GM23338 (cell line): ENCODE measurements around the gene MYLK3. TPM values are rescaled to one million over a fixed set of nuclear protein-coding genes. Genes with fewer than 3 reads are reported as not detected.
"Not testable (repeated sequence)": the region's sequence is repeated elsewhere in the genome, so short reads cannot be mapped to it uniquely, and the experiment has no call there.

Experiments
- ATAC-seq: fragments of 200-7000 bp; cut with Tn5 transposase; 3 replicates; pipeline ENCODE4 v1.9.1; 2020
- DNase-seq: peaks from one replicate; pipeline ENCODE4 v3.0.0-alpha.2; 2015; ENCODE audit warnings: low spot score
- H2AFZ ChIP-seq: fragments of 200-600 bp; sonication (generic); 2 replicates; pipeline ENCODE4 v1.8.0; 2016; ENCODE audit warnings: antibody characterized with exemption, mild to moderate bottlenecking, moderate library complexity
- H3F3A ChIP-seq: fragments of 200-600 bp; sonication (generic); replicated peaks from 2 replicates; pipeline ENCODE4 v1.8.0; 2017; ENCODE audit warnings: antibody characterized with exemption, mixed run types, low read depth
- H3K27ac ChIP-seq: fragments of 200-600 bp; sonication (generic); 2 replicates; pipeline ENCODE4 v1.6.1; 2016; ENCODE audit warnings: low read depth
- H3K27me3 ChIP-seq: fragments of 200-600 bp; sonication (generic); 2 replicates; pipeline ENCODE4 v1.8.0; 2016; ENCODE audit warnings: mild to moderate bottlenecking, mixed run types, moderate library complexity; ENCODE audit not compliant: insufficient read depth
- H3K36me3 ChIP-seq: fragments of 200-600 bp; sonication (generic); 2 replicates; pipeline ENCODE4 v1.8.0; 2016; ENCODE audit warnings: mild to moderate bottlenecking; ENCODE audit not compliant: insufficient read depth
- H3K4me1 ChIP-seq: fragments of 200-600 bp; sonication (generic); 2 replicates; pipeline ENCODE4 v1.8.0; 2016; ENCODE audit warnings: mild to moderate bottlenecking, moderate library complexity; ENCODE audit not compliant: insufficient read depth
- H3K4me2 ChIP-seq: fragments of 200-600 bp; sonication (generic); 2 replicates; pipeline ENCODE4 v1.7.1; 2017; ENCODE audit warnings: mixed run types
- H3K4me3 ChIP-seq: fragments of 200-600 bp; sonication (generic); 2 replicates; pipeline ENCODE4 v1.6.1; 2016; ENCODE audit warnings: mixed run types
- H3K79me2 ChIP-seq: fragments of 200-600 bp; sonication (generic); replicated peaks from 2 replicates; pipeline ENCODE4 v1.8.0; 2017; ENCODE audit warnings: mild to moderate bottlenecking; ENCODE audit not compliant: insufficient read depth
- H3K9me2 ChIP-seq: fragments of 200-600 bp; sonication (generic); 2 replicates; pipeline ENCODE4 v1.8.0; 2017; ENCODE audit not compliant: insufficient read depth
- H4K20me1 ChIP-seq: fragments of 200-600 bp; sonication (generic); replicated peaks from 2 replicates; pipeline ENCODE4 v1.8.0; 2017; ENCODE audit warnings: mild to moderate bottlenecking; ENCODE audit not compliant: insufficient read depth
- H3K27ac Mint-ChIP-seq: 2 replicates; pipeline ENCODE4 v1.8.0; 2020; ENCODE audit warnings: inconsistent platforms, mild to moderate bottlenecking, moderate library complexity, mixed read lengths
- H3K27me3 Mint-ChIP-seq: 3 replicates; pipeline ENCODE4 v1.8.0; 2022; ENCODE audit warnings: low read depth, mild to moderate bottlenecking, moderate library complexity, mixed read lengths, inconsistent platforms; ENCODE audit not compliant: insufficient read depth, poor library complexity
- H3K36me3 Mint-ChIP-seq: 3 replicates; pipeline ENCODE4 v1.8.0; 2021; ENCODE audit warnings: low read depth, mild to moderate bottlenecking, inconsistent platforms, moderate library complexity, mixed read lengths
- H3K4me1 Mint-ChIP-seq: 3 replicates; pipeline ENCODE4 v1.8.0; 2020; ENCODE audit warnings: mild to moderate bottlenecking, inconsistent platforms, mixed read lengths
- H3K4me3 Mint-ChIP-seq: 3 replicates; pipeline ENCODE4 v1.8.0; 2021; ENCODE audit warnings: moderate library complexity, mild to moderate bottlenecking, inconsistent platforms, mixed read lengths
- H3K9me3 Mint-ChIP-seq: 3 replicates; pipeline ENCODE4 v1.8.0; 2020; ENCODE audit warnings: moderate library complexity, mild to moderate bottlenecking, inconsistent platforms, mixed read lengths
- CTCF ChIP-seq, 2 experiments: fragments of 200-600 bp in 1 of 2; sonication (generic) in 1 of 2; conservative IDR thresholded peaks; 2 replicates each; pipeline versions ENCODE4 v1.5.1 to v1.6.1; 2016 to 2017; ENCODE audit warnings: antibody characterized with exemption in 2 of 2, low read depth in 2 of 2, mild to moderate bottlenecking in 2 of 2, moderate library complexity in 1 of 2
- EZH2phosphoT487 ChIP-seq: fragments of 200-600 bp; sonication (generic); IDR thresholded peaks from one replicate; pipeline ENCODE4 v1.8.1; 2018; ENCODE audit warnings: antibody characterized with exemption; ENCODE audit not compliant: unreplicated experiment
- JUNB ChIP-seq: IDR thresholded peaks from one replicate; pipeline ENCODE4 v1.6.1; 2016; ENCODE audit warnings: antibody characterized with exemption; ENCODE audit not compliant: unreplicated experiment
- NANOG ChIP-seq: IDR thresholded peaks from 2 replicates; pipeline ENCODE4 v1.6.1; 2016; ENCODE audit warnings: antibody characterized with exemption, borderline replicate concordance
- POLR2AphosphoS5 ChIP-seq: IDR thresholded peaks from 2 replicates; pipeline ENCODE4 v1.6.1; 2016; ENCODE audit warnings: antibody characterized with exemption, low read depth
- ZNF114 ChIP-seq: fragments of 250-450 bp; sonication (Bioruptor Pico); IDR thresholded peaks from 2 replicates; pipeline ENCODE4 v1.5.0; 2020; ENCODE audit warnings: mild to moderate bottlenecking, moderate library complexity
- ZNF331 ChIP-seq: fragments of 250-450 bp; sonication (Bioruptor Pico); IDR thresholded peaks from 2 replicates; pipeline ENCODE4 v1.5.0; 2020; ENCODE audit warnings: low read depth, mild to moderate bottlenecking, moderate library complexity
- polyA plus RNA-seq: library from polyadenylated mRNA; unstranded; fragments of >200 nt; fragmentation: Nextera tagmentation; extraction: Ambion mirVana; gene quantifications from 2 replicates; pipeline ENCODE4 v1.2.1, GENCODE V29; 2016
- total RNA-seq: library from RNA; depleted of rRNA; stranded (reverse); fragments of >200 nt; shearing (Covaris generic); gene quantifications from 2 replicates; pipeline ENCODE4 v1.2.3, GENCODE V29; 2014
- TF ChIP-seq, protein P1 (sequence below): IDR thresholded peaks from 2 replicates; pipeline ENCODE4 v1.6.1; 2016; ENCODE audit warnings: antibody characterized with exemption

Gene MYLK3
- total and polyA plus RNA-seq, 2 experiments from 2014 or later: 0.18 to 0.63 TPM

DNA sequence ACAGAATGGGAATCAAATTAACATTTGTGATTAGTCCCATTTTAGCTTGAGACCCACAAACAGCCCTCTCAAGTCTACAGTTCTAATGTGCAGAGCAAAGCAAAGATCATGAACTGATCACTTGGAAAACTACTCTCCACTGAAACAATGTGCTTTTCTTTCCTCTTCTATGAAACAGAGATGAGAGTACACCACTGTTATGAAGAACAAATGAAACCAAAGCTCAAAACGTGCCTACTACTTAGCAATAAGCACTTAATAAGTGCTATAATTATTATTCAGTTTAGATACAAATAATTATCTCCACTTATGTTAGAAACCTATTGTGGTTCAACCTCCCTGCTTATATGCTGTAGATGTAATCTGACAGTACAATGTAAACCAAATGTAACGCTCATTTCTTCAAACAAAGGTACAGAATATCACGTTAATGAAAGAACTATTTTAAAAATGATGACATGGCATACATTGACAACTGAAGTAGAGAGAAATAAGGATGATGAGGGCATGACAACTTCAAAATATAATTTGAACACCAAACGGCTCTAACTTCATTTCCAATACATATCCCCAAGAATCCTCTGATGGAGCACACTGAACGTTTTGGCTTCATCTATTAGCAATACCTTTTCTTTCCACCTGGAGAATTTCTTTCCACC lies 61.2 kb downstream of the MYLK3 start (continued):
- TF ChIP-seq, protein P1, sequence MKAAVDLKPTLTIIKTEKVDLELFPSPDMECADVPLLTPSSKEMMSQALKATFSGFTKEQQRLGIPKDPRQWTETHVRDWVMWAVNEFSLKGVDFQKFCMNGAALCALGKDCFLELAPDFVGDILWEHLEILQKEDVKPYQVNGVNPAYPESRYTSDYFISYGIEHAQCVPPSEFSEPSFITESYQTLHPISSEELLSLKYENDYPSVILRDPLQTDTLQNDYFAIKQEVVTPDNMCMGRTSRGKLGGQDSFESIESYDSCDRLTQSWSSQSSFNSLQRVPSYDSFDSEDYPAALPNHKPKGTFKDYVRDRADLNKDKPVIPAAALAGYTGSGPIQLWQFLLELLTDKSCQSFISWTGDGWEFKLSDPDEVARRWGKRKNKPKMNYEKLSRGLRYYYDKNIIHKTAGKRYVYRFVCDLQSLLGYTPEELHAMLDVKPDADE: no peak
- no peak for TF ChIP-seq POLR2AphosphoS5
- TF ChIP-seq JUNB: no peak
- no peak for TF ChIP-seq ZNF114 (CRISPR knock-in tag)
- TF ChIP-seq CTCF (conservative IDR thresholded peaks at IDR 0.05; ENCODE audit: low read depth in 2 of 2): no peak
- TF ChIP-seq NANOG: no peak
- no peak for TF ChIP-seq ZNF331
- no peak for TF ChIP-seq EZH2phosphoT487

- H3K27ac Mint-ChIP-seq, H3K9me3 Mint-ChIP-seq, H2AFZ ChIP-seq, DNase-seq, H3K4me2 ChIP-seq, H3K4me3 Mint-ChIP-seq, ATAC-seq, H3F3A ChIP-seq, H3K4me3 ChIP-seq, H3K9me2 ChIP-seq, H3K27me3 ChIP-seq, H3K4me1 Mint-ChIP-seq, H3K27ac ChIP-seq, H3K27me3 Mint-ChIP-seq: not testable (repeated sequence)
- H4K20me1 ChIP-seq: peaks cover 24% of the 10 kb centered on the region
- H3K79me2 ChIP-seq: peaks cover 64% of the 10 kb centered on the region
- H3K4me1 ChIP-seq: peaks cover 13% of the 10 kb centered on the region
- peaks cover 35% of the 10 kb centered on the region for H3K36me3 Mint-ChIP-seq
- H3K36me3 ChIP-seq: peaks cover 26% of the 10 kb centered on the region; the same call in 1 of the 2 replicates
Observed at GRCh38 chr16:46681867-46682266, 66.3 kb downstream of the MYLK3 start.

DNA sequence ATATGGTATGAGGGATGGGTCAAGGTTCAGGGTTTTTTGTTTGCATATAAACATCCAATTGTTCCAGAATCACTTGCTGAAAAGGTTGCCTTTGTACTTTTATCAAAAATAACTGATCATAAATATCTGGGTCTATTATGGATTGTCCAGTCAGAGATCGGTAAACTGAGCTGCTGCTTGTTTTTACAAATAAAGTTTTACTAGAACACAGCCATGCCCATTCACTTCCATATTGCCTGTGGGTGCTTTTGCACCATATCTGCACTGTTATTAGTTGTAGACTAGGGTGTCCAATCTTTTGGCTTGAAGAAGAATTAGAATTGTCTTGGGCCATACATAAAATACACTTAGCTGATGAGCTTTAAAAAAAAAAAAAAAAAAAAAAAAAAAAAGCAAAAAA lies 70.2 kb downstream of the MYLK3 start:
- not testable (repeated sequence) for H3K9me2 ChIP-seq, H3K9me3 Mint-ChIP-seq, ATAC-seq, H3K27me3 Mint-ChIP-seq, H3F3A ChIP-seq, DNase-seq, H4K20me1 ChIP-seq, H2AFZ ChIP-seq, H3K4me3 Mint-ChIP-seq, H3K27me3 ChIP-seq, H3K4me1 Mint-ChIP-seq, H3K4me3 ChIP-seq, H3K4me1 ChIP-seq, H3K4me2 ChIP-seq, H3K27ac Mint-ChIP-seq, H3K27ac ChIP-seq
- H3K79me2 ChIP-seq: peaks cover 25% of the 10 kb centered on the region
- H3K36me3 ChIP-seq: peaks cover 45% of the 10 kb centered on the region; the same call in 1 of the 2 replicates
- peaks cover 67% of the 10 kb centered on the region for H3K36me3 Mint-ChIP-seq
